ENCODE data around the gene MARCKSL1. TPM values are rescaled to one million over a fixed set of nuclear protein-coding genes. Genes with fewer than 3 reads are reported as not detected.
"Not testable (repeated sequence)": the region's sequence is repeated elsewhere in the genome, so short reads cannot be mapped to it uniquely, and the experiment has no call there.

MARCKSL1 gene
- polyA plus RNA-seq (2013, experiment 1 of 2; ENCODE audit: insufficient read length), result 111 TPM
- 115 TPM for polyA plus RNA-seq (2013, experiment 2 of 2; ENCODE audit: insufficient read length)

- peak; percentile 78 for DNase-seq
Observed at GRCh38 chr1:32335790-32336590, at the start of gene MARCKSL1. TSS of gene MARCKSL1 (minus strand) at chr1:32336233. CDS start at chr1:32336033, 200 bp downstream.

GRCh38 chr1:32380057-32380456 lies 44.0 kb upstream of the MARCKSL1 start:
- DNase-seq, result no peak

DNA sequence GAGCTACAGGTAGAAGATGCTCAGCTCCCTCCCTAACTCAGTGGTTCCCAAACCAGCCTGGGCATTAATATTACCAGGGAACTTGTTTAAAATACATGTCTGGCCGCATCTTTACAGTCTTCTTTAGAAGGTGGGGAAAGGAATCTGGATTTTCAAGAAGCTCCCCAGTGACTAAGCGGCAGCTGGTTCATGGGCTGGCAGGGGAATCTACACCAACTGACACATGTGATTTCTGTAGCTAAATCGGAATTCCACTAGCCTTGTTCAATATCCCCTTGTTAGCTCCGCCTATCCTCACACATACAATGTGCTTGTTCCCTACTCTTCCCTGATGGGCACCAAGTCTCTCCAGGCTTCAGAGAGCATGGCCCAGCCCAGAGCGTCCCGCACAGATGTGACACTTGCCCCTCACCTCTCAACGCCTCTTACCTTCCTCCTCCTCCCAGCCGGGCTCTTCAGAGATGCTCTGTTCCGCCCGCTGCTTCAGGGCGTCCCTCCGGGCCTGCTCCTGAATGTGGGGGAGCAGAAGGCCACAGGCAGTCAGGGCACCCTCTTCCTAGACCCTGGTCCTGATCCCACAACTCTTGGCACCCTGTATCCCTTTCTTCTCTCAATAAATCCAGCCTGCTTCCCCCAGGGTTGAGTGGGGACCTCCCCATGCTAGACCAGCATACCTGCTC lies 41.6 kb upstream of the MARCKSL1 start:
- no peak for DNase-seq

DNA sequence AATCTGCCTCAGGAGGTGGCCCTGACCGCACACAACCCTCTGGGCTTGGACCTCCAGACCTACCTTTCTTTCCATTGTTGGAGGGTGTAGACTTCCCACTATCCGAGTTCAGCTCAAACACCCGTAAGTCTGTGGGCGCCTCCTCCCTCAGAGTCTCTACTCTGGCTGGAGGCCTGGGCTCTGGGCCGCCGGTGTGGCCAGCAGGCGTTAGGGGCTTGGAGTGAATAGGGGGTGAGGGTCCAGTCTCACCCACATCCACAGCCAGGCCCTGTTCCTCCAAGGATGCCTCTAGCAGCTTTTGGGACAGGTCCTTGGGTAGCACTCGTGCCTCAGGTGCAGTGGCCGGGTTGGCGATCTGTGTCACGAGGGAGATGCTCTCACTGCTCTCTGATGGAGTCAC lies 40.2 kb upstream of the MARCKSL1 start:
- DNase-seq, result no peak

DNA sequence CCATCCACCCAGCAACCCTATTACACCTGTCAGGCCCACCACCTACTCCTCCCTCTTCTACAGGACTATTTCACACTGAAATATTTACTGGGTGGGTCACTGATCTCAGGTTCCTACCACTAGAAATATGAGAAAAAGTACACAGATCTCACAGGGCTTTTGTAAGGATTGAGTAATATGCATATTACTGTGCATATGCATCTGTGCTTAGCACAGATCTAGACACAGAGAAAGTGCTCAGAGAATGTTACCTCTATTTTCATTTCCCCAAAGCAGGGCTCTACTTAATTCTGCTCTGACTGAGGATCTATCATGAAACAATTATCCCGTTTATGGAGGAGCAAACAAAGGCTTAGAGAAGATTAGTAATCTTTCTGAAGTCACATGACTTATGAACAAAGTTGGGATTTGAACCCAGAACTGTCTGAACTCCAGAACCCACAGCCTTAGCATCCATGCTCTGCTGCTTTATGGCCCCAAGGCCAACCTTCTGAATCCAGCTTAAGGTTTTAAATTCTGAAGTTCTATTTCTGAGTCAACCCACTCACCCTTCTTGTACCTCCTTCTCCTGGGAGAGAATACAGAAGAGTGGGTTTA lies 38.1 kb upstream of the MARCKSL1 start:
- DNase-seq, result no peak

DNA sequence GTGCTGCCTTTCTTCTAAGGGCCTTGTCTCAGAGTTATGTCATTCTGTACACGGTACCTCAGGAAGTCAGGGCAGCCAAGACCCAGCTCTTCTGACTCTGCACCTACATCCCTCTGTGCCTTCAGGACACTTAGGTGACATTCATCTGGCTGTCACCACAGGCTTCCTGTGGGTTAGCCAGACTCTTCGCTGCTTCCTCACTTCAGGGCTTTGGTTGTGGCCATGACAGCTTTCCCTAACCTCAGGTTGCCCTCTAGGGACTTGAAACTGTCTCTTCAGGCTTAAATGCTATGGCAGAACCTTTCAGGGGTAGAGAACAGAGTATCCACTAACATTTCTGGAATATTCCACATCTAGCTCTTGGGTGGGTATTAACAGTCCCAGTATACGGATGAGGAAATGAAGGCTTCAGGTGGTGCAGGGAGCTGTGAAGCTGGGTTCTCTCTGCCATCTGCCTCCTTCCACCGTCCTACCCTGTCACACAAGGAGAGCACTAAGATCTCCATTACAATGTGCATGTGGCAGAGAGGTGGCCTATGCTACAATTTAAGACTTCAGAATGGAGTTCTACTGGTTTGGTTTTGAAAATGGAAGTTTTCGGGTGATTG lies 36.2 kb upstream of the MARCKSL1 start:
- no peak for DNase-seq

DNA sequence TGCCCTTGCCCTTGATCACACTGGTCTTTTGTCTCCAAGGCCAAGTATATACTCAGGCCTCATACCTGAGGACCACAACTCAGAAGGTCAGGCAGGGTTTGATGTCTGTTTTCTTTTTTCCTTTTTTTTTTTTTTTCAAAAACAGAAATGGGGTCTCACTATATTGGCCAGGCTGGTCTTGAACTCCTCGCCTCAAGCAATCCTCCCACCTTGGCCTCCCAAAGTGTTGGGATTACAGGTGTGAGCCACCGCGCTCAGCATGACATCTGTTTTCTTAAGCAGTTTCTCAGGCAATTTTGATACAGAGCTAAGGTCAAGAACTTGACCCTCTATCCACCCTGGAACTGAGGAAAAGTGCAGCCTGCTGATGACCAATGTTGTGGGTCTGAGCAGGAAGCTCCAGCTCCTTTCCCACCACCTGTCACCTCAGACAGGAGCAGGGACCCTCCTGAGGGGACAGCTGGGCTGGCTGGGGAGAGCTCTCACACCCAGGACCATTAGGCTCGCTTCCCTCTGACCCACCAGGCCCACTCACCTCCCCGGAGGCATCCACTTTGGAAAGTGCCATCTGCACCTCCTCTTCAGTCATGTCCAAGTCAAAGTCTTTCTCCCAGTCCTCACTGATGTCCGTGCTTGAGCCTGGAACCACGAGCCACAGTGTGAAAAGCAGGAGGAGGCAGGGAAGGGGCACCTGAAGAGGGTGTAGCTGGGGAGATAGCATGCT lies 32.0 kb upstream of the MARCKSL1 start:
- DNase-seq, result no peak

GRCh38 chr1:32365445-32365844 lies 29.4 kb upstream of the MARCKSL1 start:
- DNase-seq, result no peak

DNA sequence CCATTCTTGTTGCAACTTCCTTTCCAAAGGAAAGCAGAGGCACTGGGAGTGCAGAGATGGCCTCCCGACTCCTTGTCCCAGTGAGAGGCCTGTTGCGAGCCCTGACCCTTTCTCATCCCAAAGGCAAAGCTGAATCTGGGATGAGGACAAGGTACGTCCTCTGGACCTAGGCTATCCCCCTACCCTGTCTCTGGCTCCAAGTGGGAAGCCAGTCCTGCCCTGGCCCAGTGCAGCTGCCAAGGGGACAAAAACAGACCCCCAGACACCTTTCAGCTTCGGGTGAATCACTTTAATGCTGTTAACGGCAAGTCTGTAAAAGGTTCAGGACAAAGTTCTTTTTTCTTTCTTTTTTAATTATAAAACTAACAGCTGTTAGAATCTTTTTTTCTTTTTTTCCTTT lies 28.8 kb upstream of the MARCKSL1 start:
- DNase-seq, result no peak

DNA sequence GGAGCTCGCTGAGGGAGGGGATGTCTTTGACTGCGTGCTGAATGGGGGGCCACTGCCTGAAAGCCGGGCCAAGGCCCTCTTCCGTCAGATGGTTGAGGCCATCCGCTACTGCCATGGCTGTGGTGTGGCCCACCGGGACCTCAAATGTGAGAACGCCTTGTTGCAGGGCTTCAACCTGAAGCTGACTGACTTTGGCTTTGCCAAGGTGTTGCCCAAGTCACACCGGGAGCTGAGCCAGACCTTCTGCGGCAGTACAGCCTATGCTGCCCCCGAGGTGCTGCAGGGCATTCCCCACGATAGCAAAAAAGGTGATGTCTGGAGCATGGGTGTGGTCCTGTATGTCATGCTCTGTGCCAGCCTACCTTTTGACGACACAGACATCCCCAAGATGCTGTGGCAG lies 27.7 kb upstream of the MARCKSL1 start:
- no peak for DNase-seq

- DNase-seq, result no peak
Observed at GRCh38 chr1:32362474-32363313, 26.7 kb upstream of the MARCKSL1 start, which contains the start of the genes FAM229A and TSSK3. TSS of gene FAM229A (minus strand) at chr1:32362485. CDS start at chr1:32362091, 394 bp downstream. TSS of gene TSSK3 (plus strand) at chr1:32362539. CDS start at chr1:32362702, 163 bp downstream.

DNA sequence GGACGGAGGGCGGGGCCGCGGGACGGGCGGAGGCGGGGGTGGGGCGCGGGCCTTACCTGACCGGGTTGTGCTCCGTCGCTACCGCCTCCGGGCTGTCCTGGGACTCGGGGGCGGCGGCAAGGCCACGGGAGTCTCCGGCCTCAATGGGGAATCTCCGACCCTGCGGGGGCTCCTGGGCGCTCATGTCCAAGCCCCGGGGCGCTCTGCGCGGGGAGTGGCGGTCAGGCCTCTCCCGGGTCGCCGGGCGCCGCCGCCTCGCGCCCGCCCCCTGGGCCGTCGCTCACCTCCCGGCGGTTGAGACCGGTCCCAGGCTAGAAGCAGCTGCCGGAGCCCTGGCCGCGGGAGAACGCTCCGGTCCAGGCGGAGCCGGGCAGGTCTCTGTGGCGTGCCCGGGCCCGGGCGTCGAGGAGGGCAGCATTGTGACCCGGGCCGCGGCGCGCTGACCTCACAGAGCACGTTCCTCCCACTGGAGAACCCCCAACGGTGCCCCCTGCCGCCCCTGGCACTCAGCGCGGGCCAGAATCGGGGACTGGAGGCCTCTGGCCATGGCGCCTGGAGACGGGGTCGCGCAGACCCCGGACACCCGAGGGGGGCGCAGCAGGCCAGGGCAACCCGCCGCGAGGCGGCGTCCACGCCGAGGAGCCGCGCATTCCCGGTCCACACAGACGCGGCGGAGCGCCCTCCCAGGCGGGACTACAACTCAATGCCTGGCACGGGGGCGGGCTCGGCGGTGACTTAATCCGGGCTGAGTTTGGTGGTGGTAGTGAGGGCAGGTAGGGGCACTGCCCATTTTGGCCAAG lies 25.8 kb upstream of the MARCKSL1 start:
- peak; percentile 33 for DNase-seq

GRCh38 chr1:32361308-32361673 lies 25.3 kb upstream of the MARCKSL1 start:
- no peak for DNase-seq

GRCh38 chr1:32358435-32358834 lies 22.4 kb upstream of the MARCKSL1 start:
- no peak for DNase-seq

DNA sequence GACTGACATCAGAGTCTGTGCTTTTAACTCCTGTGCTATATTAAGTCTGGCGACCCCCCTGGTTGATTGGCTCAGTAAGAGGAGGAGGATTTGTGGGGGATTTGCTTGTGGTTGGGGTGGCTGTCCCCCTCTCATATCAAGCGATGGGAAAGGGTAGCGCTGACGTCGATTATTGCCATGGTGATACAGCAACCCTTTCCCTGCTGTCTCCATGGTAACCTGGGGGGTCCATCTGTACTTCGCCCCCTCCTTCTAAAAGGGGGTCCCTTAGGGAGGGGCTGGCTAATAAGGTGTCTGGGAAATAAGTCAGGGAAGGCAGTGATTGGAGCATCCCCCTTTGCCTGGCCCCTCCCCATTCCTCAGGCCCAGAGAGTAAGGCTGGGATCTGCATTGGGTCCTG lies 21.6 kb upstream of the MARCKSL1 start:
- DNase-seq, result no peak

GRCh38 chr1:32356478-32356877 lies 20.4 kb upstream of the MARCKSL1 start:
- no peak for DNase-seq

DNA sequence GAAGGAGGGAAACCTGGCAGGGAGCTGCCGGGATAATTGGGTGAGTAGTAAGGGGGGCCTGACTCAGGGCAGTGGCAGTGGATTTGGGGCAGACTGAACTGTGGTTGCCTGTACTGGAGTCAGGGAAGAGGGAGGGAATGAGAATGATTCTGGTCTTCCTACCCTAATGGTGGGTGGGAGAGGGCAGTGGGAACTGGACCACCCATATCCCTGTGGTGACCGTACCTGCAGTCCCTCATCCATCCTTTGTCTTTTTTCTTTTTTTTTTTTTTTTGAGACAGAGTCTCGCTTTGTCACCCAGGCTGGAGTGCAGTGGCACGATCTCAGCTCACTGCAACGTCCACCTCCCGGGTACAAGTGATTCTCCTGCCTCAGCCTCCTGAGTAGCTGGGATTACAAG lies 19.7 kb upstream of the MARCKSL1 start:
- not testable (repeated sequence) for DNase-seq

DNA sequence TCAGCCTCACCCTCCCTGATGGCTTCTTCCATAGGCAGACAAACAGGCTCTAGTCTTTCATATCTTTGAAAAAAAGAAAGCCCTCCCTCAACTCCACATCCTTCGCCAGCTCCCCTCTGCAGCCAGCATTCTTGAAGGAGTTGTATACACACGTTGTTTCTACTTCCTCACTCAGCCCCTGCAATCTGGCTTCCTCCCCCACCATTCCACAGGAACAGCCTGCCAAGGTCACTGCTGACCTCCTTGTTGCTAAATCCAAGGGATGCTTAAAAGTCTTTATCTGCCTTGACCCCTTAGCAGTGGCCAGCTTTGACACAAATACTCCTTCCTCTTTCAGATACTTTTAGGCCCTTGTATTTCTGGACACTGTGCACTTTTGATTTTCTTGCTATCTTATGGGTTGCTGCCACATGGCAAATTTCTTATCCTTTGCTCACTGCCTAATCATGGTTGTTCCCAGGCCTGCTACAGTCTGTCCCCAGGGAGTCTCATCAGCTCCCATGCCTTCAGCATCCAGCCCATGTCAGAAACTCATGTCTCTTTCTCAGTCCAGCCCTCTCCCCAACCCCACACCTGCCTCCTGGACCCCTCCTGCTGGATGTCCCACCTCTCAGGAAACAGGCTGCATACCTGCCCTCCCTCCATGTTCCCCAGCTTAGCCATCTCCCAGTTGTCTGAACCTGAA lies 18.0 kb upstream of the MARCKSL1 start:
- peak; percentile 47 for DNase-seq

- DNase-seq, result no peak
Observed at GRCh38 chr1:32353431-32353830, 17.4 kb upstream of the MARCKSL1 start.

All from fibroblast of skin of scalp (primary cell).